CD14-positive monocyte (primary cell): ENCODE data around the gene CALR3. TPM values are rescaled to one million over a fixed set of nuclear protein-coding genes. Genes with fewer than 3 reads are reported as not detected.
"Not testable (repeated sequence)": the region's sequence is repeated elsewhere in the genome, so short reads cannot be mapped to it uniquely, and the experiment has no call there.

Source experiments
- DNase-seq, 3 donors: peaks; one replicate each; pipeline ENCODE4 v3.0.0-alpha.2; 2011 to 2022
- H2AFZ ChIP-seq: 2 replicates; pipeline ENCODE4 v1.6.0; 2012; ENCODE audit warnings: mild to moderate bottlenecking, low read depth, low read length, inconsistent platforms; ENCODE audit not compliant: insufficient read depth, poor library complexity, severe bottlenecking
- H3K27ac ChIP-seq, 2 donors: 1 replicate in 1 of 2; 2 replicates in 1 of 2; pipeline ENCODE4 v1.5.1; 2012 to 2013; ENCODE audit warnings: low read length in 2 of 2, control low read depth in 1 of 2, inconsistent platforms in 1 of 2, low read depth in 1 of 2, mild to moderate bottlenecking in 1 of 2
- H3K27me3 ChIP-seq, 2 donors: one replicate each; pipeline versions ENCODE4 v1.6.0 to v1.6.1; 2011 to 2013; ENCODE audit warnings: low read length in 2 of 2; ENCODE audit not compliant: control insufficient read depth in 2 of 2, insufficient read depth in 2 of 2
- H3K36me3 ChIP-seq, 2 donors: replicated peaks in 1 of 2; 1 replicate in 1 of 2; 2 replicates in 1 of 2; pipeline versions ENCODE4 v1.5.1 to v1.6.1; 2012 to 2013; ENCODE audit warnings: low read length in 2 of 2, control low read depth in 1 of 2, inconsistent platforms in 1 of 2, mild to moderate bottlenecking in 1 of 2; ENCODE audit not compliant: insufficient read depth in 2 of 2, control insufficient read depth in 1 of 2
- H3K4me1 ChIP-seq, 2 donors: 1 replicate in 1 of 2; 2 replicates in 1 of 2; pipeline versions ENCODE4 v1.5.1 to v1.6.1; 2012 to 2013; ENCODE audit warnings: low read length in 2 of 2, control low read depth in 1 of 2, inconsistent platforms in 1 of 2, mild to moderate bottlenecking in 1 of 2, moderate library complexity in 1 of 2; ENCODE audit not compliant: insufficient read depth in 2 of 2, control insufficient read depth in 1 of 2
- H3K4me2 ChIP-seq: replicated peaks from 2 replicates; pipeline ENCODE3; 2012; ENCODE audit warnings: low read length, moderate library complexity, mild to moderate bottlenecking; ENCODE audit not compliant: poor library complexity, severe bottlenecking; ENCODE audit errors: extremely low read depth
- H3K4me3 ChIP-seq, 3 experiments: fragments of 200-600 bp in 1 of 3; sonication (generic) in 1 of 3; replicated peaks in 1 of 3; 1 replicate in 2 of 3; 2 replicates in 1 of 3; pipeline ENCODE4 v1.5.1; 2011 to 2013; ENCODE audit warnings: low read length in 3 of 3, mild to moderate bottlenecking in 3 of 3, control low read depth in 2 of 3, low read depth in 2 of 3, inconsistent platforms in 1 of 3, moderate library complexity in 1 of 3
- H3K79me2 ChIP-seq: 2 replicates; pipeline ENCODE4 v1.6.0; 2012; ENCODE audit warnings: mild to moderate bottlenecking, control low read depth, inconsistent platforms, low read length, moderate library complexity; ENCODE audit not compliant: insufficient read depth
- H3K9ac ChIP-seq: 2 replicates; pipeline ENCODE4 v1.6.0; 2017; ENCODE audit warnings: low read length, mild to moderate bottlenecking; ENCODE audit not compliant: insufficient read depth, poor library complexity, severe bottlenecking
- H3K9me3 ChIP-seq, 2 donors: replicated peaks in 1 of 2; 1 replicate in 1 of 2; 2 replicates in 1 of 2; pipeline versions ENCODE4 v1.5.1 to v1.6.1; 2012 to 2013; ENCODE audit warnings: low read length in 2 of 2, control low read depth in 1 of 2; ENCODE audit not compliant: control insufficient read depth in 1 of 2, insufficient read depth in 1 of 2
- H4K20me1 ChIP-seq: 2 replicates; pipeline ENCODE4 v1.6.0; 2012; ENCODE audit warnings: mild to moderate bottlenecking, low read length, control low read depth, moderate library complexity; ENCODE audit not compliant: insufficient read depth
- H3K27ac Mint-ChIP-seq, 7 donors: one replicate each; pipeline ENCODE4 v1.8.0; 2020; ENCODE audit warnings: mild to moderate bottlenecking in 7 of 7, mixed read lengths in 7 of 7, moderate library complexity in 6 of 7, inconsistent platforms in 2 of 7
- H3K27me3 Mint-ChIP-seq, 3 donors: one replicate each; pipeline ENCODE4 v1.8.0; 2021 to 2022; ENCODE audit warnings: low read depth in 3 of 3, mild to moderate bottlenecking in 3 of 3, mixed read lengths in 3 of 3, moderate library complexity in 3 of 3, inconsistent platforms in 1 of 3
- H3K36me3 Mint-ChIP-seq, 2 donors: one replicate each; pipeline ENCODE4 v1.8.0; 2020; ENCODE audit warnings: mixed read lengths in 2 of 2, inconsistent platforms in 1 of 2, mild to moderate bottlenecking in 1 of 2
- H3K4me1 Mint-ChIP-seq: one replicate; pipeline ENCODE4 v1.8.0; 2020; ENCODE audit warnings: mild to moderate bottlenecking, mixed read lengths
- H3K4me3 Mint-ChIP-seq, 2 donors: one replicate each; pipeline ENCODE4 v1.8.0; 2020; ENCODE audit warnings: mild to moderate bottlenecking in 2 of 2, mixed read lengths in 2 of 2, moderate library complexity in 1 of 2
- H3K9me3 Mint-ChIP-seq, 7 donors: one replicate each; pipeline ENCODE4 v1.8.0; 2020 to 2022; ENCODE audit warnings: mixed read lengths in 7 of 7, mild to moderate bottlenecking in 6 of 7, moderate library complexity in 6 of 7, inconsistent platforms in 2 of 7
- CTCF ChIP-seq: fragments of 200-600 bp; IDR thresholded peaks from one replicate; pipeline ENCODE4 v1.8.0; 2022; ENCODE audit warnings: antibody characterized with exemption, mild to moderate bottlenecking
- WGBS: methylation state at CpG from one replicate; pipeline ENCODE4 v1.1.5; 2013; ENCODE audit warnings: missing lambda C conversion rate; ENCODE audit not compliant: insufficient coverage; 5-methylcytosine and 5-hydroxymethylcytosine counted together
- intact Hi-C, 2 donors: fragments of 100-400 bp; cut with micrococcal nuclease; formaldehyde crosslinking; loops; one replicate each; pipeline versions ENCODE4 v1.15.0 to v1.15.1; 2023
- polyA plus RNA-seq, 3 donors: library from polyadenylated mRNA; depleted of rRNA in 1 of 3; unstranded in 2 of 3; stranded (reverse) in 1 of 3; fragments of 300-500 nt in 2 of 3; fragments of >200 nt in 1 of 3; fragmentation: Illumina TruSeq in 2 of 3; gene quantifications; 1 replicate in 2 of 3; 2 replicates in 1 of 3; pipeline ENCODE4 v1.2.3, GENCODE V29; 2012 to 2021

CALR3 gene
- polyA plus RNA-seq, 3 donors: not detected

GRCh38 chr19:16497042-16497441, 1.1 kb upstream of the CALR3 start:
- Histone ChIP-seq H3K9ac (no peak overlapping the region), H3K4me2 (no peak overlapping the region), H3K79me2 (no peaks in the 10 kb centered on the region), H3K27ac (no peak overlapping the region), H2AFZ (peak overlapping the region; percentile 96), H3K27me3 (no peaks in the 10 kb centered on the region), H3K4me3 (no peak overlapping the region), H4K20me1 (no peaks in the 10 kb centered on the region), H3K4me1 (peaks cover 10 to 14% of the 10 kb centered on the region in 2 donors), H3K9me3 (no peaks in the 10 kb centered on the region), H3K36me3 (no peaks in the 10 kb centered on the region)
- Mint-ChIP-seq H3K27ac (peak overlapping the region in 1 of 7 donors; percentile 7), H3K27me3 (peaks cover 0 to 1% (median 1%) of the 10 kb centered on the region in 3 donors), H3K9me3 (no peaks in the 10 kb centered on the region), H3K4me1 (peaks cover 10% of the 10 kb centered on the region), H3K36me3 (no peaks in the 10 kb centered on the region), H3K4me3 (peak overlapping the region in 1 of 2 donors; percentile 91)
- TF ChIP-seq CTCF: no peak
- no peak for DNase-seq
- intact Hi-C loops: loop anchor here (2.0 to 5.0 kb wide), 3 partner anchors 24 to 50 kb away; partner anchors contain the start of gene CHERP (in 2 of the 2)
- WGBS: 97% methylated on average over 6 of the region's 12 CpGs

- peak overlapping the region; percentile 1 for H3K9ac ChIP-seq
- H3K27ac ChIP-seq: no peak overlapping the region
- H3K4me3 Mint-ChIP-seq: peak overlapping the region; percentile 87 to 91
- no peaks in the 10 kb centered on the region for H3K9me3 ChIP-seq
- peaks cover 10 to 14% of the 10 kb centered on the region in 2 donors for H3K4me1 ChIP-seq
- 49% methylated on average over 9 of the region's 16 CpGs for WGBS
- no peaks in the 10 kb centered on the region for H3K9me3 Mint-ChIP-seq
- H3K27me3 ChIP-seq: no peaks in the 10 kb centered on the region
- H3K36me3 Mint-ChIP-seq: no peaks in the 10 kb centered on the region
- no peaks in the 10 kb centered on the region for H4K20me1 ChIP-seq
- peak overlapping the region in 5 of 7 donors; percentile 60 to 85 (median 75) for H3K27ac Mint-ChIP-seq
- peak overlapping the region; percentile 96 for H2AFZ ChIP-seq
- intact Hi-C loops: loop anchor here (2.0 to 5.0 kb wide), 3 partner anchors 24 to 49 kb away; partner anchors contain the start of gene CHERP (in 2 of the 2)
- no peaks in the 10 kb centered on the region for H3K79me2 ChIP-seq
- no peak for TF ChIP-seq CTCF
- H3K4me1 Mint-ChIP-seq: peaks cover 10% of the 10 kb centered on the region
- H3K4me2 ChIP-seq: peak overlapping the region; percentile 75
- no peaks in the 10 kb centered on the region for H3K36me3 ChIP-seq
- H3K4me3 ChIP-seq: peak overlapping the region; percentile 42 to 80 (median 63)
- DNase-seq: no peak
- H3K27me3 Mint-ChIP-seq: peaks cover 0 to 1% (median 1%) of the 10 kb centered on the region in 3 donors
Measured at GRCh38 chr19:16496613-16496983, 631 bp upstream of the CALR3 start.

GRCh38 chr19:16486476-16486875, 9.5 kb downstream of the CALR3 start:
- H3K27me3 Mint-ChIP-seq, H3K79me2 ChIP-seq, H3K4me1 Mint-ChIP-seq, H3K27ac ChIP-seq, H3K9me3 Mint-ChIP-seq, intact Hi-C loops, H3K4me2 ChIP-seq, H3K4me3 Mint-ChIP-seq, H3K9ac ChIP-seq, H3K36me3 ChIP-seq, H3K27me3 ChIP-seq, H3K36me3 Mint-ChIP-seq, H3K4me1 ChIP-seq, H2AFZ ChIP-seq, H4K20me1 ChIP-seq, H3K4me3 ChIP-seq, H3K27ac Mint-ChIP-seq, DNase-seq, H3K9me3 ChIP-seq: not testable (repeated sequence)
- WGBS: no CpG with 5 or more reads among the region's 4 CpGs
